Mammary epithelial cell (primary cell): ENCODE results near the gene KLK1.

Experiments
- CTCF ChIP-seq, 2 donors: IDR thresholded peaks in 1 of 2; conservative IDR thresholded peaks in 1 of 2; 2 replicates each; pipeline ENCODE4 v1.5.1; 2011 to 2012; ENCODE audit warnings: inconsistent platforms in 2 of 2, low read length in 2 of 2, mild to moderate bottlenecking in 2 of 2, control low read depth in 1 of 2, low read depth in 1 of 2; ENCODE audit not compliant: insufficient read depth in 1 of 2; ENCODE audit errors: extremely low read depth in 1 of 2
- EZH2 ChIP-seq: IDR thresholded peaks from 2 replicates; pipeline ENCODE4 v1.6.1; 2012; ENCODE audit warnings: low read length, inconsistent platforms, borderline replicate concordance

- TF ChIP-seq CTCF (conservative IDR thresholded peaks at IDR 0.05 in 1 of 2, IDR thresholded peaks at IDR 0.05 in 1 of 2; ENCODE audit: extremely low read depth in 1 of 2, insufficient read depth in 1 of 2, low read depth in 1 of 2, low read length in 2 of 2): no peak
- no peak for TF ChIP-seq EZH2
These were observed 49.5 kb upstream of the KLK1 start, which contains the start of gene KLK2 for GRCh38 chr19:50873056-50873455.
